GM12892 (cell line): ENCODE results near the gene SSR1.

Source experiments
- POLR2A ChIP-seq: IDR thresholded peaks from 2 replicates; pipeline ENCODE4 v1.6.1; 2011; ENCODE audit warnings: low read depth, low read length, control low read depth
- POLR2AphosphoS5 ChIP-seq: IDR thresholded peaks from 2 replicates; pipeline ENCODE4 v1.6.1; 2011; ENCODE audit warnings: low read depth, low read length, control low read depth
- TAF1 ChIP-seq: IDR thresholded peaks from 2 replicates; pipeline ENCODE4 v1.6.1; 2011; ENCODE audit warnings: low read depth, mild to moderate bottlenecking, control low read depth, low read length, borderline replicate concordance

DNA sequence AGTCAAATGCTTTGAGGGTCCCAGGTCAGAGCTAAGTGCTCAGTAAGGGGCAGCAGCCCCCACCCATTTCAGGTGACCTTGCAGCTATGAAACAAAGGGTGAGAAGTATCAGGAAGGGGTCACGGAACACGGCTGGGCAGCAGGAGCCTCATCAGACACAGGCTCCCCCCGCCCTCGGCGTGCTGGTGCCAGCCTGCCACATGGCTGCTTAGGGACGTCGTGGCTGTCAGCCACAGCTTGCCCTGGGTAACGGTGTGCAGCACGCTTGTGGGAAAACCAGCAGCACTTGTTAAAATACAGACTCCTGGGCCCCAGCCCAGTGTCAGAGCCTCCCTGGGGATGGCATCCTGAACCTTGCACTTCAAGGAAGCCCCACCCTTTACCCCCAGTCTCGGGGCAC lies 39.3 kb downstream of the SSR1 start:
- no peak for TF ChIP-seq POLR2AphosphoS5
- TF ChIP-seq POLR2A: no peak
- no peak for TF ChIP-seq TAF1
